Middle frontal gyrus (tissue), 1 donor: ENCODE data around the gene PRDM2.

Source experiments
- DNase-seq: peaks from one replicate; pipeline ENCODE4 v3.0.0-alpha.2; 2015; ENCODE audit warnings: low spot score; ENCODE audit errors: extremely low spot score

Gene PRDM2

GRCh38 chr1:13832536-13832935 is 132.5 kb downstream of the PRDM2 start:
- DNase-seq, result no peak

GRCh38 chr1:13836136-13836535 is 136.1 kb downstream of the PRDM2 start:
- no peak for DNase-seq

- no peak for DNase-seq
Observed at GRCh38 chr1:13836631-13837030, 136.6 kb downstream of the PRDM2 start.

- no peak for DNase-seq
Observed at GRCh38 chr1:13838236-13838635, 138.2 kb downstream of the PRDM2 start.

GRCh38 chr1:13842497-13842896 is 142.5 kb downstream of the PRDM2 start:
- DNase-seq, result no peak

GRCh38 chr1:13851726-13852125 is 151.7 kb downstream of the PRDM2 start:
- no peak for DNase-seq

GRCh38 chr1:13855554-13855953 is 155.6 kb downstream of the PRDM2 start:
- no peak for DNase-seq

- no peak for DNase-seq
Observed at GRCh38 chr1:13860031-13860430, 160.0 kb downstream of the PRDM2 start.

GRCh38 chr1:13864760-13865159 is 164.8 kb downstream of the PRDM2 start:
- DNase-seq, result no peak

GRCh38 chr1:13865851-13866250 is 165.9 kb downstream of the PRDM2 start:
- no peak for DNase-seq

- DNase-seq, result no peak
Observed at GRCh38 chr1:13867603-13868002, 167.6 kb downstream of the PRDM2 start.

GRCh38 chr1:13869172-13869797 is 169.3 kb downstream of the PRDM2 start:
- no peak for DNase-seq

- DNase-seq, result no peak
Observed at GRCh38 chr1:13871413-13871812, 171.4 kb downstream of the PRDM2 start.

- DNase-seq, result no peak
Observed at GRCh38 chr1:13871886-13872285, 171.9 kb downstream of the PRDM2 start.

- DNase-seq, result no peak
Observed at GRCh38 chr1:13873032-13873431, 173.0 kb downstream of the PRDM2 start.
